Epidermal melanocyte (primary cell): ENCODE data around the gene GLIS1.

Source experiments
- DNase-seq: peaks from one replicate; pipeline ENCODE4 v3.0.0; 2011; ENCODE audit warnings: low spot score; ENCODE audit not compliant: insufficient read length

GLIS1 gene

GRCh38 chr1:53511933-53512806 lies 226.8 kb downstream of the GLIS1 start:
- no peak for DNase-seq

- no peak for DNase-seq
Measured at GRCh38 chr1:53511323-53511932, 227.5 kb downstream of the GLIS1 start.

GRCh38 chr1:53510215-53510614 lies 228.7 kb downstream of the GLIS1 start:
- DNase-seq = no peak

GRCh38 chr1:53509775-53510174 lies 229.2 kb downstream of the GLIS1 start:
- DNase-seq = no peak

- no peak for DNase-seq
Measured at GRCh38 chr1:53508991-53509666, 229.8 kb downstream of the GLIS1 start.

- DNase-seq = no peak
Measured at GRCh38 chr1:53508056-53508990, 230.6 kb downstream of the GLIS1 start.

- DNase-seq = no peak
Measured at GRCh38 chr1:53507116-53507820, 231.7 kb downstream of the GLIS1 start.

- DNase-seq = no peak
Measured at GRCh38 chr1:53506355-53507050, 232.5 kb downstream of the GLIS1 start.

GRCh38 chr1:53505891-53506290 lies 233.1 kb downstream of the GLIS1 start:
- DNase-seq = no peak

GRCh38 chr1:53505401-53505800 lies 233.6 kb downstream of the GLIS1 start:
- no peak for DNase-seq

GRCh38 chr1:53504901-53505300 lies 234.1 kb downstream of the GLIS1 start:
- no peak for DNase-seq

- DNase-seq = no peak
Measured at GRCh38 chr1:53503433-53504217, 235.3 kb downstream of the GLIS1 start.

- DNase-seq = no peak
Measured at GRCh38 chr1:53502641-53503432, 236.1 kb downstream of the GLIS1 start.

GRCh38 chr1:53501065-53502005 lies 237.6 kb downstream of the GLIS1 start:
- no peak for DNase-seq

- no peak for DNase-seq
Measured at GRCh38 chr1:53500204-53501064, 238.5 kb downstream of the GLIS1 start.
